Breast epithelium (tissue), 4 donors: ENCODE results near the gene PLCB3. TPM values are rescaled to one million over a fixed set of nuclear protein-coding genes. Genes with fewer than 3 reads are reported as not detected.

Source experiments
- DNase-seq, 2 donors: peaks; one replicate each; pipeline ENCODE4 v3.0.0-alpha.2; 2019; ENCODE audit warnings: low spot score in 2 of 2
- H3K27ac ChIP-seq, 2 donors: fragments of 200-600 bp; sonication (generic) in 1 of 2; one replicate each; pipeline ENCODE4 v1.5.1; 2016 to 2019; ENCODE audit warnings: mild to moderate bottlenecking in 1 of 2
- H3K27me3 ChIP-seq, 2 donors: fragments of 200-600 bp; sonication (generic) in 1 of 2; one replicate each; pipeline versions ENCODE4 v1.5.1 to v1.6.0; 2017 to 2019; ENCODE audit warnings: control low read depth in 1 of 2, mild to moderate bottlenecking in 1 of 2
- H3K36me3 ChIP-seq: fragments of 200-600 bp; one replicate; pipeline ENCODE4 v1.5.1; 2019
- H3K4me1 ChIP-seq, 2 donors: fragments of 200-600 bp; sonication (generic); one replicate each; pipeline ENCODE4 v1.5.1; 2016 to 2019; ENCODE audit warnings: control low read depth in 1 of 2
- H3K4me3 ChIP-seq, 3 donors: fragments of 200-600 bp; sonication (generic); 1 replicate in 2 of 3; 2 replicates in 1 of 3; pipeline ENCODE4 v1.5.1; 2016 to 2019; ENCODE audit warnings: mild to moderate bottlenecking in 3 of 3, moderate library complexity in 2 of 3
- H3K9me3 ChIP-seq, 2 donors: fragments of 200-600 bp; sonication (generic) in 1 of 2; one replicate each; pipeline ENCODE4 v1.5.1; 2016 to 2019; ENCODE audit warnings: control low read depth in 1 of 2
- POLR2A ChIP-seq: fragments of 450-650 bp; IDR thresholded peaks from one replicate; pipeline ENCODE4 v1.6.1; 2016; ENCODE audit warnings: antibody characterized with exemption, mild to moderate bottlenecking, moderate library complexity
- POLR2AphosphoS5 ChIP-seq, 3 donors: sonication (generic); formaldehyde crosslinking; IDR thresholded peaks; one replicate each; pipeline ENCODE4 v1.6.1; 2017; ENCODE audit warnings: antibody characterized with exemption in 3 of 3
- intact Hi-C: fragments of 100-400 bp; cut with DNase I; formaldehyde crosslinking; loops from one replicate; pipeline ENCODE4 v1.15.1; 2023; ENCODE audit warnings: low total_unique reads
- total RNA-seq, 3 donors: library from RNA; depleted of rRNA; stranded (reverse); fragments of >200 nt; gene quantifications; one replicate each; pipeline ENCODE4 v1.1.0, GENCODE V29; 2016
- TF ChIP-seq, protein P1 (sequence below), 3 donors: fragments of 450-650 bp; IDR thresholded peaks; one replicate each; pipeline ENCODE4 v1.5.1; 2016 to 2017; ENCODE audit warnings: antibody characterized with exemption in 3 of 3, mild to moderate bottlenecking in 3 of 3, moderate library complexity in 3 of 3

PLCB3 gene
- total RNA-seq, 3 donors from 2014 or later, result 15.5 to 20.5 (median 19.0) TPM

DNA sequence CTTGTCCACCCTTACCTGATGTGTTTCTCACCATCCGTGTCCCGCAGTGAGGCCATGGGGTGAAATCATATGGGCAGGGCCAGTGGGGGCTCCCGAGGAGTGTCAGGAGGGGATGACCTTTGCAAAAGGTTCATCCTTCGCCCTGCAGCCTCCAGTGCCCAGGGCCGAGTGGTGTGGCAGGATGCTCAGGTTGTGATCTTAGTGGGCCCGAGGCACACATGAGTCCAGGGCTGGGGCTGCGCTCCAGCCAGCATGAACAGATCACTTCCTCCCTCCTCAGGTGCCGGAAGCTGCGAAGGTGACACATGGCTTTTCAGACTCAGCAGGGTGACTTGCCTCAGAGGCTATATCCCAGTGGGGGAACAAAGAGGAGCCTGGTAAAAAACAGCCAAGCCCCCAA is 13.3 kb upstream of the PLCB3 start:
- TF ChIP-seq POLR2AphosphoS5 (IDR thresholded peaks at IDR 0.05) (no peak), POLR2A (no peak)
- TF ChIP-seq, protein P1, sequence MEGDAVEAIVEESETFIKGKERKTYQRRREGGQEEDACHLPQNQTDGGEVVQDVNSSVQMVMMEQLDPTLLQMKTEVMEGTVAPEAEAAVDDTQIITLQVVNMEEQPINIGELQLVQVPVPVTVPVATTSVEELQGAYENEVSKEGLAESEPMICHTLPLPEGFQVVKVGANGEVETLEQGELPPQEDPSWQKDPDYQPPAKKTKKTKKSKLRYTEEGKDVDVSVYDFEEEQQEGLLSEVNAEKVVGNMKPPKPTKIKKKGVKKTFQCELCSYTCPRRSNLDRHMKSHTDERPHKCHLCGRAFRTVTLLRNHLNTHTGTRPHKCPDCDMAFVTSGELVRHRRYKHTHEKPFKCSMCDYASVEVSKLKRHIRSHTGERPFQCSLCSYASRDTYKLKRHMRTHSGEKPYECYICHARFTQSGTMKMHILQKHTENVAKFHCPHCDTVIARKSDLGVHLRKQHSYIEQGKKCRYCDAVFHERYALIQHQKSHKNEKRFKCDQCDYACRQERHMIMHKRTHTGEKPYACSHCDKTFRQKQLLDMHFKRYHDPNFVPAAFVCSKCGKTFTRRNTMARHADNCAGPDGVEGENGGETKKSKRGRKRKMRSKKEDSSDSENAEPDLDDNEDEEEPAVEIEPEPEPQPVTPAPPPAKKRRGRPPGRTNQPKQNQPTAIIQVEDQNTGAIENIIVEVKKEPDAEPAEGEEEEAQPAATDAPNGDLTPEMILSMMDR (IDR thresholded peaks at IDR 0.05), result no peak
- Histone ChIP-seq H3K4me3 (no peak overlapping the region), H3K4me1 (peaks cover 12 to 16% of the 10 kb centered on the region in 2 donors), H3K27ac (peak overlapping the region; percentile 61 to 100), H3K36me3 (no peaks in the 10 kb centered on the region), H3K27me3 (no peaks in the 10 kb centered on the region), H3K9me3 (no peaks in the 10 kb centered on the region)
- no peak for DNase-seq
- intact Hi-C loops, result no loop called here

DNA sequence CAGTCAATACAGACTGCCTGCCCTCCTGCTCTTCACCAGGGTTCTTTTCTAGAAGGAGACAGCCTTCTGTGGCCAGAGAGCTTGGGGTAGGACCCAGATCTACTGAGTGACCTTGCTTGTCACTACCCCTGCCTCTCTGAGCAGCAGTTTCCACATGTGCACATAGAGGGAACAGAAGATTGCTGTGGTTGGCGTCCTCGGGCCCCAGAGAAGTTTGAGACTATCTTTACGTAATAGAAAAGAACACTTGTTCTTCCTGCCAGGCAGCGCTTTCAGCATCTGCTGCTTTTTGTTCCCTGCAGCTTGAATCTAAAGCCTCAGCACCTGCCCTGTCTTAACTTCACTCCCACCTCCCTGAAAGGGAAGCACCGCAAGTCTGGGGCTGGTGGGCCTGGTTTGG is 12.3 kb upstream of the PLCB3 start:
- no peak for DNase-seq
- Histone ChIP-seq H3K4me1 (peaks cover 6 to 12% of the 10 kb centered on the region in 2 donors), H3K9me3 (no peaks in the 10 kb centered on the region), H3K27ac (peak overlapping the region; percentile 61 to 100), H3K4me3 (no peak overlapping the region), H3K36me3 (no peaks in the 10 kb centered on the region), H3K27me3 (no peaks in the 10 kb centered on the region)
- intact Hi-C loops, result no loop called here
- TF ChIP-seq, protein P1 (IDR thresholded peaks at IDR 0.05), result no peak
- no peak for TF ChIP-seq POLR2A
- no peak for TF ChIP-seq POLR2AphosphoS5 (IDR thresholded peaks at IDR 0.05)

DNA sequence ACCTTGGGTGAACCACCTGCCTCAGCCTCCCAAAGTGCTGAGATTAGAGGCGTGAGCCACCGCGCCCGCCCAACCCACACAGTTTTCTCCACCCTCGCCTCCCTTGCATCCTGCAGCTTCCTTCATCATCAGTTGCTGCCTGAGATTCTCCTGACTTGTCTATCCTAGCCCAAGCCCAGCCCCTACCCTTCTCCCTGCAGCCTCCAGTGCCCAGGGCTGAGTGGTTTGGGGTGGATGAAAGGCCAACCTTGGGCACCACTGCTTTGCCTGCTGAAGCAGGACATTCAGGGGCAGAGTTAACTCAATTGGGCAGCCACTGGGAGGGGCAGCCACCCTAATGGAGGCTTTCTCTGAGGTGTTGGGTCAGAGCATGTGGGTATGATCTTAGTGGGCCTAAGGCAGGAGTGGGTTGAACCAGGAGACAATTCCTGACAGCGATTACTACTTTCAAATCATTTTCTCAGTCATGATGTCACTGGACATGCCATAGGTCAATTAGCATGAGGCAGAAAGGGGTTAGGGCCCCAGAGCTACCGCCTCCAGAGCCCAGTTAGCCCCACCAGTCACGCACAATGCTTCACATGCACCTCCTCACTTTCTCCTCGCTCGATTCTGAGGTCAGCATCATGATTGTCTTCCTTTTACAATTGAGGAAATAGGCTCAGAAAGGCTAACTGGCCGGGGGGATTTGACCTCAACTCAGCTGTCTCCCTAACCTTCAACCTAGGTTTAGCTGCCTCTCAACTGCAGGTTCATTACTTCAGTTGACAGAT is 11.5 kb upstream of the PLCB3 start:
- Histone ChIP-seq H3K27ac (peak overlapping the region; percentile 100), H3K36me3 (no peaks in the 10 kb centered on the region), H3K27me3 (no peaks in the 10 kb centered on the region), H3K4me3 (peak overlapping the region; percentile 83 to 92 (median 87)), H3K4me1 (peaks cover 4 to 13% of the 10 kb centered on the region in 2 donors), H3K9me3 (no peaks in the 10 kb centered on the region)
- intact Hi-C loops, result no loop called here
- no peak for DNase-seq
- no peak for TF ChIP-seq POLR2A
- TF ChIP-seq, protein P1 (IDR thresholded peaks at IDR 0.05), result no peak
- TF ChIP-seq POLR2AphosphoS5 (IDR thresholded peaks at IDR 0.05), result no peak

DNA sequence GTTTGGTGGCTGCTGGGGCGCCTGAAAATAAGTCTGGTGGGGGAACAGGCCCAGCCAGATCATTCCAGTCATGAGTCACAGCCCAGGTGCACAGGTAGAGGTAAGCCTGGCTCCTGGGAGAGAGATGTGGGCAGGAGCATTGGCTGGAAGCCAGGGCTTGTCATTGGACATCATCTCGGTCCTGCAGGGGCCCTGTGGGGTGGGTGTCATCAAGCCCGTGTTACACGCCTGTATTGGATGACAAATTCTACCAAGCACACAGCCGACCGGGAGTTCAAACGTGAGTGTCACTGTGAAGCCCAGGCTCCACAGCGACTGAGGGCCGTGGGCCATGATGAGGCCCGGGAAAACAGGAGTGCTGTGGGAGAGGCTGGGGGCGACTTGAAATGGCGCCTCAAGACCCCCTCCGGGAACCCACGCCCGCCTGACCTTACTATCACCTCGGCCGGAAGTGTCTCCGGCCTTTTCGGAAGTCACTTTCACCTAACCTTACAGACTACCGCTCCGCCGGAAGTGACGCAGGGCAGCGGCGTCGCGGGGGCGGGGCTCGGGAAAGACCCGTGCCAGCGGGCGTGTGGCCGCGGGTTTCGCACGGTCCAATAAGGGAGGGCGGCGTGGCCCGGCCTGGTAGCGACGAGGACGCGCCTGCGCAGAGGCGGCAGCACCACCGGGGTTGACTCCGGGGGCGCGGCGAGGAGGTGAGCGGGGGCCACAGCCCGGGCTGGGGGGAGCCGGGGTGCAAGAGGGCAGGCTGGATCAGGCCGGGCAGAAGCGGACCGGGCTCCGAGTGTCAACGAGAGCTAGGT is 10.7 kb upstream of the PLCB3 start, which contains the start of gene FKBP2:
FKBP2 (plus strand) TSS at position 661 of the 806 bp plus-strand sequence. CDS start 1,293 bp downstream, outside the sequence.
- H3K36me3 ChIP-seq, result no peaks in the 10 kb centered on the region
- intact Hi-C loops, result no loop called here
- H3K4me3 ChIP-seq, result peak within 1 kb of the TSS; percentile 83 to 92 (median 87)
- H3K9me3 ChIP-seq, result no peaks in the 10 kb centered on the region
- DNase-seq, result peak; percentile 96 to 98
- TF ChIP-seq, protein P1 (IDR thresholded peaks at IDR 0.05), result no peak
- TF ChIP-seq POLR2AphosphoS5 (IDR thresholded peaks at IDR 0.05), result peak; percentile 85 to 98 (median 95)
- TF ChIP-seq POLR2A, result peak; percentile 81
- H3K4me1 ChIP-seq, result peaks cover 4 to 13% of the 10 kb centered on the region in 2 donors
- peak within 1 kb of the TSS; percentile 100 for H3K27ac ChIP-seq
- H3K27me3 ChIP-seq, result no peaks in the 10 kb centered on the region

DNA sequence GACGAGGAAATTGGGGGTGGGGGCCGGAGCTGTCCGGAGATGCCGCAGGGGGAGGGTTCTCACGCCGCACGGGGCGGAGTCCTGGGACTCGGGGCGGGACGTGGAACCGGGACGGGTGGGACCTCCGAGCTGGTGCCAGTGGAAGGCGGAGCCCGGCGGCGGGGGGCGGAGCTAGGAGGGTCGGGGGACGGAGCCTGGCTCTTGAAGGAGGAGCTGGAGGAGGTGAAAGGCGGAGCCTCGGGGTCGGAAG is 10.2 kb upstream of the PLCB3 start:
- DNase-seq, result peak in 1 of 2 donors; percentile 99
- Histone ChIP-seq H3K27me3 (no peaks in the 10 kb centered on the region), H3K4me3 (peak overlapping the region; percentile 83 to 92 (median 87)), H3K27ac (peak overlapping the region; percentile 100), H3K9me3 (no peaks in the 10 kb centered on the region), H3K36me3 (no peaks in the 10 kb centered on the region), H3K4me1 (peaks cover 4 to 12% of the 10 kb centered on the region in 2 donors)
- intact Hi-C loops, result no loop called here
- no peak for TF ChIP-seq POLR2A
- TF ChIP-seq, protein P1 (IDR thresholded peaks at IDR 0.05), result no peak
- no peak for TF ChIP-seq POLR2AphosphoS5 (IDR thresholded peaks at IDR 0.05)
